SU-DHL-6 (cell line): ENCODE measurements around the gene ZNF480.
"Not testable (repeated sequence)": the region's sequence is repeated elsewhere in the genome, so short reads cannot be mapped to it uniquely, and the experiment has no call there.

Experiments used
- H2AFZ ChIP-seq: fragments of 200-600 bp; sonication (generic); 2 replicates; pipeline ENCODE4 v1.6.1; 2014; ENCODE audit warnings: low read depth, mild to moderate bottlenecking, moderate library complexity, mixed read lengths, antibody characterized with exemption, low read length; ENCODE audit not compliant: severe bottlenecking
- H3F3A ChIP-seq: fragments of 200-600 bp; shearing (Covaris generic); 2 replicates; pipeline ENCODE4 v1.6.0; 2016; ENCODE audit warnings: antibody characterized with exemption, mild to moderate bottlenecking; ENCODE audit not compliant: insufficient read depth
- H3K27ac ChIP-seq: fragments of 200-600 bp; sonication (generic); 2 replicates; pipeline ENCODE4 v1.5.1; 2016; ENCODE audit warnings: low read depth, mild to moderate bottlenecking, low read length, moderate library complexity, mixed read lengths
- H3K27me3 ChIP-seq: fragments of 200-600 bp; sonication (generic), shearing (Covaris generic); 2 replicates; pipeline ENCODE4 v1.6.0; 2014; ENCODE audit warnings: mild to moderate bottlenecking, low read length
- H3K36me3 ChIP-seq: fragments of 200-600 bp; sonication (generic); 2 replicates; pipeline ENCODE4 v1.6.1; 2014; ENCODE audit warnings: mild to moderate bottlenecking, low read length, mixed read lengths
- H3K4me2 ChIP-seq: fragments of 300-600, 200-600 bp; shearing (Covaris generic), sonication (generic); 2 replicates; pipeline ENCODE4 v1.6.0; 2014; ENCODE audit warnings: low read length, low read depth, mild to moderate bottlenecking; ENCODE audit not compliant: poor library complexity, severe bottlenecking
- H3K4me3 ChIP-seq: fragments of 200-600 bp; sonication (generic); 2 replicates; pipeline ENCODE4 v1.5.1; 2014; ENCODE audit warnings: antibody characterized with exemption, low read length, mild to moderate bottlenecking, mixed read lengths; ENCODE audit not compliant: insufficient read depth, poor library complexity, severe bottlenecking
- H3K79me2 ChIP-seq: fragments of 200-600 bp; sonication (generic); 2 replicates; pipeline ENCODE4 v1.6.1; 2014; ENCODE audit warnings: mild to moderate bottlenecking, low read length, moderate library complexity; ENCODE audit not compliant: insufficient read depth
- H3K9ac ChIP-seq: fragments of 200-600 bp; sonication (generic); 2 replicates; pipeline ENCODE4 v1.7.0; 2014; ENCODE audit warnings: mild to moderate bottlenecking, low read length
- H3K9me2 ChIP-seq: fragments of 200-600 bp; sonication (generic); replicated peaks from 2 replicates; pipeline ENCODE4 v1.6.1; 2014; ENCODE audit warnings: low read length; ENCODE audit not compliant: insufficient read depth
- H3K9me3 ChIP-seq: fragments of 200-600 bp; sonication (generic); 2 replicates; pipeline ENCODE4 v1.6.1; 2014; ENCODE audit warnings: low read length, mixed read lengths; ENCODE audit not compliant: insufficient read depth
- H4K20me1 ChIP-seq: fragments of 200-600 bp; sonication (generic); 2 replicates; pipeline ENCODE4 v1.6.1; 2014; ENCODE audit warnings: low read depth, mild to moderate bottlenecking, antibody characterized with exemption, low read length, moderate library complexity, mixed read lengths
- CTCF ChIP-seq: fragments of 200-600 bp; sonication (generic); IDR thresholded peaks from one replicate; pipeline ENCODE4 v1.5.1; 2017; ENCODE audit warnings: antibody characterized with exemption, mild to moderate bottlenecking, low read length, moderate library complexity; ENCODE audit not compliant: insufficient read depth, poor library complexity, severe bottlenecking
- EZH2phosphoT487 ChIP-seq: fragments of 200-600 bp; sonication (generic), shearing (Covaris generic); conservative IDR thresholded peaks from 2 replicates; pipeline ENCODE4 v1.6.1; 2018; ENCODE audit warnings: mild to moderate bottlenecking, antibody characterized with exemption, low read length, moderate library complexity, mixed read lengths

The ZNF480 gene

DNA sequence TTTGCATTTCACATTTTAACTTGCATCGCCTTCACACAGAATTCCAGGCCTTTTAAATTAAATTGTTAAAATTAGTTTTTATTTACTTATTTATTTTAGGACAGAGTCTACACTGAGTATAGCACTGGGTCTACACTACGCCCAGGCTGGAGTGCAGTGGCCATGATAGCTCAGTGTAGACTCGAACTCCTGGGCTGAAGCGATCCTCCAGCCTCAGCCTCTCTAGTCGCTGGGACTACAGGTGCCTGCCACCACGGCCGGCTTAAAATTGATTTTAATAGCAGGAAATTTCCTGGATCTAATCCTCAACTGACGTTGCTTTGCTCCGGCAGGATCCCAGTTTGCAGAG, 38.8 kb downstream of the ZNF480 start:
- Histone ChIP-seq H3K9me3 (peaks cover 24% of the 10 kb centered on the region; the same call in 1 of the 2 replicates), H3K4me3 (no peak overlapping the region), H3K9me2 (no peaks in the 10 kb centered on the region), H3K36me3 (no peaks in the 10 kb centered on the region), H3K4me2 (no peak overlapping the region), H3K27ac (no peak overlapping the region), H3F3A (no peaks in the 10 kb centered on the region), H3K9ac (no peak overlapping the region), H4K20me1 (no peaks in the 10 kb centered on the region), H2AFZ (no peak overlapping the region), H3K79me2 (no peaks in the 10 kb centered on the region), H3K27me3 (no peaks in the 10 kb centered on the region)
- TF ChIP-seq EZH2phosphoT487 (no peak), CTCF (no peak)

DNA sequence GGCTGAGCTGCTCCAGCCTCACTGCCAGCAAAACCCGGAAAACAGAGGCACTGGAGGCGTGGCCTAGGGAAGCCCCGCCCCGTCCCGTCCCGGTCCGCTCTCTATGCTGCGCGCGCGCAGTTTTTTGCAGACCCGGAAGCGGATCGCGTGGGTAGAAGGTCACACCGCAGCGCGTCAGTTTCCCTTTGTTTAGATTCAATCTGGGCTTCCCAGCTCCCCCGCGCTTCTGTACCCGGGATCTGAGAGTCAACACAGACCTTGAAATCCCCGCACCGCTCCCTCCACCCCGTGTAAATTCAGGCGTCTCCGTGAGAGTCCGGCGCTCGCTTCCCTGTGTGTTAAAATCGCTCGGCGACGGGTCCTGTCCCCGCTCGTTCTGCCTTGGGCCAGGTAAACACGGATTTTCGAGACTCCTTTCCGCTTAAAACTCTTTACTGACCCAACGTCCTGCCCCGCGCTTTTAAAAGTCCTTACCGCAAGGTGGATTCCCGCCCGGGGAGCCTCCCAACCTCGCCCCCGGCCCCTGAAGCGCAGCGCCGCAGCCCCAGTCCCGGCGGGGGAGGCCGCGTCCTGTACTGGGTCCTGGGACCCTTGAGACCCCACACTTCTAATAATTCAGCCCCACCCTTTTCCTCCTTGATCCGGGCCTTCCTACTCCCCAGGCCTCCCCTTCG, 39.3 kb downstream of the ZNF480 start, which contains the start of gene ZNF610:
Gene ZNF610, plus strand, starts transcription at position 127 of the 674 bp plus-strand sequence. CDS start 12,930 bp downstream, outside the sequence.
- Histone ChIP-seq H3K9ac (no peak within 1 kb of the TSS), H3K4me2 (no peak within 1 kb of the TSS), H3K27ac (no peak within 1 kb of the TSS), H3K4me3 (no peak within 1 kb of the TSS), H2AFZ (no peak within 1 kb of the TSS), H3F3A (no peaks in the 10 kb centered on the region), H4K20me1 (no peaks in the 10 kb centered on the region), H3K9me3 (peaks cover 19% of the 10 kb centered on the region; the same call in 1 of the 2 replicates), H3K27me3 (no peaks in the 10 kb centered on the region), H3K9me2 (no peaks in the 10 kb centered on the region), H3K36me3 (no peaks in the 10 kb centered on the region), H3K79me2 (no peaks in the 10 kb centered on the region)
- TF ChIP-seq EZH2phosphoT487 = no peak
- TF ChIP-seq CTCF = no peak

GRCh38 chr19:52336791-52337381, 39.9 kb downstream of the ZNF480 start:
- no peaks in the 10 kb centered on the region for H3K36me3 ChIP-seq
- no peaks in the 10 kb centered on the region for H3F3A ChIP-seq
- H2AFZ ChIP-seq = no peak overlapping the region
- H3K4me2 ChIP-seq = no peak overlapping the region
- peaks cover 13% of the 10 kb centered on the region; the same call in 1 of the 2 replicates for H3K9me3 ChIP-seq
- H3K79me2 ChIP-seq = no peaks in the 10 kb centered on the region
- H3K4me3 ChIP-seq = no peak overlapping the region
- no peak overlapping the region for H3K27ac ChIP-seq
- no peaks in the 10 kb centered on the region for H3K27me3 ChIP-seq
- H3K9me2 ChIP-seq = no peaks in the 10 kb centered on the region
- H4K20me1 ChIP-seq = no peaks in the 10 kb centered on the region
- H3K9ac ChIP-seq = no peak overlapping the region
- no peak for TF ChIP-seq EZH2phosphoT487
- TF ChIP-seq CTCF = no peak

GRCh38 chr19:52339022-52339421, 42.1 kb downstream of the ZNF480 start:
- not testable (repeated sequence) for H3K9me2 ChIP-seq, H4K20me1 ChIP-seq, H3K27me3 ChIP-seq, H3K79me2 ChIP-seq, H3K27ac ChIP-seq, H3K9me3 ChIP-seq, H3K4me2 ChIP-seq, H3K9ac ChIP-seq, H2AFZ ChIP-seq, H3K4me3 ChIP-seq, H3K36me3 ChIP-seq, H3F3A ChIP-seq
